Vagina (tissue), 2 donors: Measurements from ENCODE around the gene ERBB4.

Source experiments
- POLR2A ChIP-seq, 2 donors: fragments of 450-650 bp; IDR thresholded peaks; one replicate each; pipeline ENCODE4 v1.6.1; 2017; ENCODE audit warnings: antibody characterized with exemption in 2 of 2, mild to moderate bottlenecking in 2 of 2, moderate library complexity in 2 of 2
- POLR2AphosphoS5 ChIP-seq, 2 donors: sonication (generic); formaldehyde crosslinking; IDR thresholded peaks; one replicate each; pipeline ENCODE4 v1.9.0; 2017; ENCODE audit warnings: antibody characterized with exemption in 2 of 2, mild to moderate bottlenecking in 2 of 2, low read depth in 1 of 2; ENCODE audit not compliant: insufficient read depth in 1 of 2
- TF ChIP-seq, protein P1 (sequence below), 3 experiments: fragments of 450-650 bp in 2 of 3; fragments of 200-600 bp in 1 of 3; sonication (generic) in 1 of 3; IDR thresholded peaks; one replicate each; pipeline ENCODE4 v1.5.1; 2017 to 2019; ENCODE audit warnings: antibody characterized with exemption in 3 of 3, mild to moderate bottlenecking in 2 of 3, moderate library complexity in 2 of 3

DNA sequence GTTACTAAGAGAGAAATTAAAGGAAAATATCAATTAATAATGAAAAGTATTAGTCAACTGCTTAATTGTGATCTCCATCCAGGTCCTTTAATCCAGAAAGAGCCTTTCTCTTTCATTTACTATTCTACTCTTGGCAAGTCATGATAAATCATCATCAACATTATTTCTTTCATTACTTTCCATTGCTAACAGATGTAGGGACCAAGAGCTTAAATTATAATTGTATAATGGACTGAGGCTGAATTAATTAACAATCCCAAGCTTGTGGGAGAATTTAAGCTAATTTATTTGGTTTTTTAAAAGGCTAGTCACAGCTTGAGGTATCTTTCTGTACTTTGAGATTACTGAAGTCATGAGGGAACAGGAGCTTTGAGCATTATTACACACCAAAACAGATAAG, 223.9 kb downstream of the ERBB4 start:
- TF ChIP-seq POLR2A (IDR thresholded peaks at IDR 0.05) = no peak
- TF ChIP-seq, protein P1, sequence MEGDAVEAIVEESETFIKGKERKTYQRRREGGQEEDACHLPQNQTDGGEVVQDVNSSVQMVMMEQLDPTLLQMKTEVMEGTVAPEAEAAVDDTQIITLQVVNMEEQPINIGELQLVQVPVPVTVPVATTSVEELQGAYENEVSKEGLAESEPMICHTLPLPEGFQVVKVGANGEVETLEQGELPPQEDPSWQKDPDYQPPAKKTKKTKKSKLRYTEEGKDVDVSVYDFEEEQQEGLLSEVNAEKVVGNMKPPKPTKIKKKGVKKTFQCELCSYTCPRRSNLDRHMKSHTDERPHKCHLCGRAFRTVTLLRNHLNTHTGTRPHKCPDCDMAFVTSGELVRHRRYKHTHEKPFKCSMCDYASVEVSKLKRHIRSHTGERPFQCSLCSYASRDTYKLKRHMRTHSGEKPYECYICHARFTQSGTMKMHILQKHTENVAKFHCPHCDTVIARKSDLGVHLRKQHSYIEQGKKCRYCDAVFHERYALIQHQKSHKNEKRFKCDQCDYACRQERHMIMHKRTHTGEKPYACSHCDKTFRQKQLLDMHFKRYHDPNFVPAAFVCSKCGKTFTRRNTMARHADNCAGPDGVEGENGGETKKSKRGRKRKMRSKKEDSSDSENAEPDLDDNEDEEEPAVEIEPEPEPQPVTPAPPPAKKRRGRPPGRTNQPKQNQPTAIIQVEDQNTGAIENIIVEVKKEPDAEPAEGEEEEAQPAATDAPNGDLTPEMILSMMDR (IDR thresholded peaks at IDR 0.05) = no peak
- TF ChIP-seq POLR2AphosphoS5 (IDR thresholded peaks at IDR 0.05; ENCODE audit: insufficient read depth in 1 of 2, low read depth in 1 of 2) = no peak
